ENCODE measurements around the gene ABHD5.

- TF ChIP-seq EZH2 (IDR thresholded peaks at IDR 0.05; ENCODE audit: insufficient read depth, poor library complexity, severe bottlenecking) = no peak
- no peak for TF ChIP-seq EZH2phosphoT487 (IDR thresholded peaks at IDR 0.05; ENCODE audit: insufficient read depth, low read depth)
Observed at GRCh38 chr3:43688245-43688650, 2.5 kb upstream of the ABHD5 start.

Measured in GM23248 (cell line).